Measurements from ENCODE around the gene NCAPH2. TPM values are rescaled to one million over a fixed set of nuclear protein-coding genes. Genes with fewer than 3 reads are reported as not detected.

Gene NCAPH2
- total RNA-seq, 4 donors from 2014 or later, result 40.7 to 54.3 (median 41.5) TPM

DNA sequence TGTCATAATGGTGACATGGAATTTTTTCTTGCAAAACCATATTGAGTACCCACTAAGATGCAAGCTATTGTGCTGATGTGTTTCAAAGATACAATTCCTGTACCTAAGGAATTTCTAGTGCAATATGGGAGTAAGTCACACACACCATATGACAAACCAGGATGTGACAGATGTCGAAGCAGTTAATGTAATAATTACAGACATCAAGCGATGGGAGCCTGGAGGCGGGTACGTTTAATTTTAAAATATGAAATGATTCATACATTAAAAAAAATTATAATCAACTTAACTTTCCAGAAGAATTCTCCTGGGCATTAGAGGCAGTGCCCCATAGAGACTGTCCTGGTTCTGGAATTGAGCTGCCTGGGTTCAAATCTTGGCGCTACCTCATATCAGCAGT is 48.7 kb downstream of the NCAPH2 start:
- WGBS, 2 donors, result 50 to 52% methylated on average over 5 of the region's 5 CpGs
- no peak overlapping the region for H3K4me3 ChIP-seq (ENCODE audit: low read depth, poor library complexity, severe bottlenecking)
- DNase-seq (ENCODE audit: low spot score in 2 of 2), result no peak
- intact Hi-C loops (cut with DNase I; ENCODE audit: low total_unique reads), result no loop called here
- TF ChIP-seq POLR2A (IDR thresholded peaks at IDR 0.05), result no peak
- TF ChIP-seq, protein P1, sequence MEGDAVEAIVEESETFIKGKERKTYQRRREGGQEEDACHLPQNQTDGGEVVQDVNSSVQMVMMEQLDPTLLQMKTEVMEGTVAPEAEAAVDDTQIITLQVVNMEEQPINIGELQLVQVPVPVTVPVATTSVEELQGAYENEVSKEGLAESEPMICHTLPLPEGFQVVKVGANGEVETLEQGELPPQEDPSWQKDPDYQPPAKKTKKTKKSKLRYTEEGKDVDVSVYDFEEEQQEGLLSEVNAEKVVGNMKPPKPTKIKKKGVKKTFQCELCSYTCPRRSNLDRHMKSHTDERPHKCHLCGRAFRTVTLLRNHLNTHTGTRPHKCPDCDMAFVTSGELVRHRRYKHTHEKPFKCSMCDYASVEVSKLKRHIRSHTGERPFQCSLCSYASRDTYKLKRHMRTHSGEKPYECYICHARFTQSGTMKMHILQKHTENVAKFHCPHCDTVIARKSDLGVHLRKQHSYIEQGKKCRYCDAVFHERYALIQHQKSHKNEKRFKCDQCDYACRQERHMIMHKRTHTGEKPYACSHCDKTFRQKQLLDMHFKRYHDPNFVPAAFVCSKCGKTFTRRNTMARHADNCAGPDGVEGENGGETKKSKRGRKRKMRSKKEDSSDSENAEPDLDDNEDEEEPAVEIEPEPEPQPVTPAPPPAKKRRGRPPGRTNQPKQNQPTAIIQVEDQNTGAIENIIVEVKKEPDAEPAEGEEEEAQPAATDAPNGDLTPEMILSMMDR (IDR thresholded peaks at IDR 0.05), result no peak

DNA sequence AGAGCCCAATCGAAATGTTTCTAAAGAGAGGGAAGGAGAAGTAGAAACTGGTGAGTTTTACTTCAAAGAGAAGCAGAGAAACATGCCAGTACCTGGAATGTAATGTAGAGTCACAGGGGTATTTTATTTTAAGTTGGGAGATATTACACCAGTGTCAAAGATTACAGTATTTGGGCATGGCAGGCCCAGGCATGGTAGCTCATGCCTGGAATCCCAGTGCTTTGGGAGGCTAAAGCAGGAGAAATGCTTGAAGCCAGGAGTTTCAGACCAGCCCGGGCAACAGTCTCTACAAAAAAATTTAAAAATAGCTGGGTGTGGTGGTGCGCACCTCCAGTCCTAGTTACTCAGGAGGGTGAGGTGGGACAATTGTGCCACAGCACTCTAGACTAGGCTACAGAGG is 52.0 kb downstream of the NCAPH2 start:
- no peak for DNase-seq (ENCODE audit: low spot score in 2 of 2)
- intact Hi-C loops (cut with DNase I; ENCODE audit: low total_unique reads), result no loop called here
- TF ChIP-seq POLR2A (IDR thresholded peaks at IDR 0.05), result no peak
- TF ChIP-seq, protein P1 (IDR thresholded peaks at IDR 0.05), result no peak
- no peak overlapping the region for H3K4me3 ChIP-seq (ENCODE audit: low read depth, poor library complexity, severe bottlenecking)
- WGBS, 2 donors, result 59 to 64% methylated on average over 3 of the region's 3 CpGs

DNA sequence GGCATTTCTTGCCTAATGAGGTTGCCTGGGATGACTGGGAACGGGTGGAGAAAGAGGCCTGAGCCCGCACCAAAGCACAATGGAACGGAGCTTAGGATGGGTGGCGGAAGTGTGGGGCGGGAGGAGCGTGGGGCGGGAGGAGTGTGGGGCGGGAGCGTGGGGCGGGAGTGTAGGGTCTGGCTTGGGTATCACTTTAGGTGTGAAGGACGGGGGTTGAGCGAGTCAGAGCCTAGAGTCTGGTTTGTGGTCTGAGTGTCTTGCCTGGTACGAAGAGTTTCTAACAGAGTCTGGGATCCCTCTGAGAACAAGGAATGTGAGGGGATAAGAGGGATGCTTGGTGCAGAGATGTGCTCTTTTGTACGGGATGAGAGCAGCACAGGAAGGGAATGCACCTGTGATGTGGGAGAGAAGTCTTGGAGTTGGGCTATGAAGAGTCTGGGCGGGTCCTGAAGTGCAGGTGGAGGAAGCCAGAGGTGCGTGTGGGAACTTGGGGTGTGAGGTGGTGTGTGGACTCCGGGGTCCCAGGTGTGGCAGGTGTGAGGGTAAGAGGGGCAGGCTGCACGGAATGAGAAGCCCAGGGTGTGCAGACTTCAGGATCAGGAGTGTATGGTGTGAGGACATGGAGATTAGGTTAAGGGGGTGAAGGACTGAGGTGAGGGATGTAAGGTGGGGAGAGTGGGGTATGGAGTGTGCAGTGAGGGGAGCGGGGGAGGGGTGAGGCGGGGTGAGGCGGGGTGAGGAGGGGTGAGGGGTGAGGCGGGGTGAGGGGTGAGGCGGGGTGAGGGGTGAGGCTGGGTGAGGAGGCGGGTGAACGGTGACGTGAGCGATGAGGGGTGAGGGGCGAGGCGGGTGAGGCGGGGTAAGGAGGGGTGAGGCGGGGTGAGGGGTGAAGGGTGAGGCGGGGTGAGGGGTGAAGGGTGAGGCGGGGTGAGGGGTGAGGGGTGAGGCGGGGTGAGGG is 53.7 kb downstream of the NCAPH2 start:
- 72 to 74% methylated on average over 18 to 19 of the region's 34 CpGs for WGBS, 2 donors
- H3K4me3 ChIP-seq (ENCODE audit: low read depth, poor library complexity, severe bottlenecking), result no peak overlapping the region
- no peak for DNase-seq (ENCODE audit: low spot score in 2 of 2)
- intact Hi-C loops (cut with DNase I; ENCODE audit: low total_unique reads), result no loop called here
- no peak for TF ChIP-seq POLR2A (IDR thresholded peaks at IDR 0.05)
- TF ChIP-seq, protein P1 (IDR thresholded peaks at IDR 0.05), result no peak

DNA sequence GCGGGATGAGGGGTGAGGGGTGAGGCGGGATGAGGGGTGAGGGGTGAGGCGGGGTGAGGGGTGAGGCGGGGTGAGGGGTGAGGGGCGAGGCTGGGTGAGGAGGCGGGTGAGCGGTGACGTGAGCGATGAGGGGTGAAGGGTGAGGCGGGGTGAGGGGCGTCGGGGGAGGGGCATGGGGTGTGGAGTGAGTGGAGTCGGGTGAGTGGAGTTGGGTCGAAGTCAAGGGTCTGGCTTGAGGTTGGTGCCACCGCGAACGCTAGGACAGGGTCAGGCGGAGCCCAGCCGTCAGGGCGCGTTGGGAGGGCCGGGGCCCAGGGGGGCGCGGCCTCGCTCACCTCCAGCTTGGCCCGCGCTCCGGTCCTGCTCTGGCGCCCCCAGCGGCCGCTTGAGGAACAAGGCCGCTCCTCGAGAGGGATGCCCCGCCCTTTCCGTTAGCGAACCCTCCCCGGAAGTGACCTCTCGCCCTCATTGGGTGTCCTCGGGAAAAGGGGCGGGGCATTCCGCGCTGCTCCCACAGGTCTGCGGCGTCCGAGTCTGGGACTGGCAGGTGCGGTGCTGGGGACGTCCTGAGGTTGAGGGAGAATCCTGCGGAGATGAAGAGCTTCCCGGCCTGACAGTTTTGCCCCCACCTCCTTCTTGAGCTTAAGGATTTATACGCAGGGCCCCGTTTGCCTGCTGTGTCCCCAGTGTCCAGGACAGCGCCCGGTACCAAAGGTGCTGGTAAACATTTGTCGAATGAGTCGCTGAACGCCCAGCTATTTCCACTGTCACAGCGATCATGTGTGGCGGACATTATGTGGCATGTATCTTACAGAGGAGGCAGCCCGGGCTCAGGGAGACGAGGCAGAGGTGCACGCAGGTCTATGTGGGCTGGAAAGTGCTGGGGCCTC is 54.7 kb downstream of the NCAPH2 start, which contains the start of gene SYCE3:
TSS of gene SYCE3 (minus strand) at position 397 of the 890 bp plus-strand sequence. CDS start 6,514 bp downstream, outside the sequence.
- H3K4me3 ChIP-seq (ENCODE audit: low read depth, poor library complexity, severe bottlenecking), result peak within 1 kb of the TSS; percentile 29
- TF ChIP-seq, protein P1 (IDR thresholded peaks at IDR 0.05), result peak in 1 of 3 donors; percentile 49
- no peak for TF ChIP-seq POLR2A (IDR thresholded peaks at IDR 0.05)
- intact Hi-C loops (cut with DNase I; ENCODE audit: low total_unique reads), result no loop called here
- WGBS, 2 donors, result 8% methylated on average over 51 to 57 of the region's 61 CpGs
- peak; percentile 96 to 99 for DNase-seq (ENCODE audit: low spot score in 2 of 2)

DNA sequence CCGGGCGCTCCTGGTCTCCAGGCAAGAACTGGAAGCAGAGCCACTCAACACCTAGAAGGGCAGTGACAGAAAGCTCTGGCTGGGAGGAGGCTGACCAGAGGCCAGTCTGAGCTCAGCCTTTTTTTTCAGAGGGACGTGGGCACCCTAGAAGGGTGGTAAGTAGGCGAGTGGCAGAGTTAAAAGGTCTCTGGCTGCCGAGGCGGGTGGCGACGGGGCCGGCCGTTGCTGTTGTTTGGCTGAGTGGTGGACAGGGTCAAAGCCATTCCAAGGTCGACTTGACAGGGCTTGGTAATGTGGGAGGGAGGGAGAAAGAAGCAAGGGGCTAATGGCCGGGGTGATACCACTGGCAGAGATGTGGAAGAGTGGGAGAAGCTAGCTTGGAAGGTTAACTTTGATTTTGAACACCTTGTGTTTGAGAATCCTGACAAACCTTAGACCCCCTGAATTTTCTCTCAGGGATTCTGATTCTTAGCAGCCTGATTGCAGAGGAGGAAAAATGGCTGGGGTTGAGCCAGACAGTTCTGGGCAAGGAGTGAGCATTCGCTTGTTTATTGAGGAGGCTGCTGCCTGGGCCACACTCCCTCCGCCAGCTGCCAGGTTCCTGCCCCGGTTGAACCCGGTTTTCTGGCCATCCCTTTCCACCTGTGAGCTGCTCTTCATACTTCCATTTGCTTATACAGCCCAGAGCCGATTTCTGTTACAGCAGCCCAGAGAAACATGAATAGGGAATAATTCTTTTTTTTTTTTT is 55.6 kb downstream of the NCAPH2 start:
- WGBS, 2 donors, result 19 to 20% methylated on average over 17 of the region's 17 CpGs
- no peak for DNase-seq (ENCODE audit: low spot score in 2 of 2)
- H3K4me3 ChIP-seq (ENCODE audit: low read depth, poor library complexity, severe bottlenecking), result peak overlapping the region; percentile 29
- intact Hi-C loops (cut with DNase I; ENCODE audit: low total_unique reads), result no loop called here
- TF ChIP-seq POLR2A (IDR thresholded peaks at IDR 0.05), result no peak
- TF ChIP-seq, protein P1 (IDR thresholded peaks at IDR 0.05), result no peak
